SK-N-SH (cell line): ENCODE results near the gene E2F3. TPM values are rescaled to one million over a fixed set of nuclear protein-coding genes. Genes with fewer than 3 reads are reported as not detected.

Experiments
- CTCF ChIA-PET: fragments of 300-600, 350-600 bp; formaldehyde crosslinking; extraction: SDS; loops from one replicate; lab custom pipeline; 2021; lab: Yijun Ruan, JAX
- POLR2A ChIA-PET: fragments of 350-600 bp; sonication (Branson Sonifier 250); formaldehyde crosslinking; extraction: SDS; loops from one replicate; lab custom pipeline; 2020; ENCODE audit warnings: antibody characterized with exemption, inconsistent platforms; lab: Yijun Ruan, JAX
- DNase-seq: peaks from one replicate; pipeline ENCODE4 v3.0.0; 2012
- H2AFZ ChIP-seq: fragments of 200-600 bp; sonication (generic); 2 replicates; pipeline ENCODE4 v1.8.1; 2016; ENCODE audit warnings: antibody characterized with exemption, mild to moderate bottlenecking, low read depth
- H3F3A ChIP-seq: fragments of 200-600 bp; sonication (generic); replicated peaks from 2 replicates; pipeline ENCODE3; 2016; ENCODE audit warnings: antibody characterized with exemption, mild to moderate bottlenecking; ENCODE audit not compliant: insufficient read depth
- H3K27ac ChIP-seq, 2 experiments: fragments of 200-500 bp in 1 of 2; fragments of 200-600 bp in 1 of 2; sonication (Bioruptor generic) in 1 of 2; sonication (generic), shearing (Covaris generic) in 1 of 2; 2 replicates each; pipeline versions ENCODE4 v1.5.1 to v1.6.1; 2014 to 2016; ENCODE audit warnings: low read depth in 2 of 2, inconsistent platforms in 1 of 2, low read length in 1 of 2, mild to moderate bottlenecking in 1 of 2, mixed read lengths in 1 of 2
- H3K27me3 ChIP-seq: fragments of 200-600 bp; sonication (generic), shearing (Covaris generic); 2 replicates; pipeline ENCODE4 v1.6.1; 2016; ENCODE audit warnings: mixed run types; ENCODE audit not compliant: insufficient read depth
- H3K36me3 ChIP-seq, 2 experiments: fragments of 200-500 bp in 1 of 2; fragments of 200-600 bp in 1 of 2; sonication (Bioruptor generic) in 1 of 2; sonication (generic) in 1 of 2; replicated peaks in 1 of 2; 2 replicates each; pipeline versions ENCODE3 to v1.5.1; 2014 to 2016; ENCODE audit warnings: low read length in 1 of 2, mild to moderate bottlenecking in 1 of 2; ENCODE audit not compliant: insufficient read depth in 2 of 2, control insufficient read depth in 1 of 2
- H3K4me1 ChIP-seq, 2 experiments: fragments of 200-500 bp in 1 of 2; fragments of 200-600 bp in 1 of 2; sonication (Bioruptor generic) in 1 of 2; sonication (generic), shearing (Covaris generic) in 1 of 2; 2 replicates each; pipeline versions ENCODE4 v1.5.1 to v1.6.1; 2014 to 2016; ENCODE audit warnings: low read depth in 1 of 2, low read length in 1 of 2, mixed run types in 1 of 2; ENCODE audit not compliant: insufficient read depth in 2 of 2, control insufficient read depth in 1 of 2
- H3K4me2 ChIP-seq: fragments of 200-600 bp; sonication (generic), shearing (Covaris generic); 2 replicates; pipeline ENCODE4 v1.6.1; 2017; ENCODE audit warnings: mixed run types
- H3K4me3 ChIP-seq, 2 experiments: fragments of 200-500 bp in 1 of 2; fragments of 200-600 bp in 1 of 2; sonication (Bioruptor generic) in 1 of 2; sonication (generic), shearing (Covaris generic) in 1 of 2; 2 replicates each; pipeline versions ENCODE4 v1.5.1 to v1.8.1; 2014 to 2016; ENCODE audit warnings: low read depth in 2 of 2, inconsistent platforms in 1 of 2, low read length in 1 of 2, mild to moderate bottlenecking in 1 of 2, mixed read lengths in 1 of 2, moderate library complexity in 1 of 2
- H3K79me2 ChIP-seq: fragments of 200-600 bp; sonication (generic); 2 replicates; pipeline ENCODE4 v1.8.1; 2017; ENCODE audit warnings: mild to moderate bottlenecking; ENCODE audit not compliant: insufficient read depth
- H3K9ac ChIP-seq: fragments of 200-600 bp; sonication (generic); 2 replicates; pipeline ENCODE4 v1.6.1; 2017; ENCODE audit warnings: mixed run types
- H3K9me2 ChIP-seq: fragments of 200-600 bp; sonication (generic); 2 replicates; pipeline ENCODE4 v1.6.1; 2017; ENCODE audit warnings: mixed run types
- H3K9me3 ChIP-seq: fragments of 200-600 bp; sonication (generic); 2 replicates; pipeline ENCODE4 v1.6.1; 2017; ENCODE audit warnings: mixed run types, mild to moderate bottlenecking, moderate library complexity
- H4K20me1 ChIP-seq: fragments of 200-600 bp; sonication (generic); 2 replicates; pipeline ENCODE4 v1.6.1; 2017; ENCODE audit warnings: mild to moderate bottlenecking, mixed run types; ENCODE audit not compliant: insufficient read depth
- CHD2 ChIP-seq: fragments of 150-350 bp; IDR thresholded peaks from 2 replicates; pipeline ENCODE4 v1.6.1; 2018; ENCODE audit warnings: low read length; ENCODE audit not compliant: partially characterized antibody
- EP300 ChIP-seq, 2 experiments: IDR thresholded peaks; 2 replicates each; pipeline versions ENCODE4 v1.4.0 to v1.6.1; 2012; ENCODE audit warnings: borderline replicate concordance in 1 of 2, low read depth in 1 of 2, low read length in 1 of 2
- FOSL2 ChIP-seq: IDR thresholded peaks from 2 replicates; pipeline ENCODE4 v1.4.0; 2012; ENCODE audit warnings: low read depth, mild to moderate bottlenecking, moderate library complexity, borderline replicate concordance
- FOXJ3 ChIP-seq: sonication (generic); formaldehyde crosslinking; IDR thresholded peaks from 2 replicates; pipeline ENCODE4 v1.5.1; 2020; ENCODE audit warnings: mild to moderate bottlenecking, missing genetic modification reagents
- GABPA ChIP-seq: IDR thresholded peaks from 2 replicates; pipeline ENCODE4 v1.4.0; 2012; ENCODE audit warnings: low read depth, mild to moderate bottlenecking
- JUND ChIP-seq: IDR thresholded peaks from 2 replicates; pipeline ENCODE4 v1.4.0; 2012
- MXI1 ChIP-seq: IDR thresholded peaks from 2 replicates; pipeline ENCODE4 v1.6.1; 2012; ENCODE audit warnings: mild to moderate bottlenecking, low read depth, low read length, improper control_type of control experiment
- RCOR1 ChIP-seq: fragments of 150-350 bp; IDR thresholded peaks from 2 replicates; pipeline ENCODE4 v1.6.1; 2017; ENCODE audit warnings: antibody characterized with exemption, low read length
- REST ChIP-seq: IDR thresholded peaks from 2 replicates; pipeline ENCODE4 v1.6.1; 2012; ENCODE audit warnings: mild to moderate bottlenecking, low read depth, low read length, moderate library complexity
- TAF1 ChIP-seq: IDR thresholded peaks from 2 replicates; pipeline ENCODE4 v1.6.1; 2012; ENCODE audit warnings: low read depth, mild to moderate bottlenecking, low read length, moderate library complexity, borderline replicate concordance
- TEAD4 ChIP-seq: IDR thresholded peaks from 2 replicates; pipeline ENCODE4 v1.4.0; 2012; ENCODE audit warnings: mild to moderate bottlenecking, borderline replicate concordance; ENCODE audit not compliant: insufficient read depth
- YY1 ChIP-seq: IDR thresholded peaks from 2 replicates; pipeline ENCODE4 v1.4.0; 2012; ENCODE audit warnings: low read depth, mild to moderate bottlenecking
- WGBS: methylation state at CpG from one replicate; pipeline ENCODE4 v1.1.6; 2017; ENCODE audit warnings: low lambda C conversion rate; 5-methylcytosine and 5-hydroxymethylcytosine counted together
- polyA plus RNA-seq, 3 experiments: library from polyadenylated mRNA; depleted of rRNA; stranded (reverse); fragments of >200 nt; gene quantifications; 2 replicates each; pipeline ENCODE4 v1.2.3, GENCODE V29; 2012
- TF ChIP-seq, protein P1 (sequence below): IDR thresholded peaks from 2 replicates; pipeline ENCODE4; 2012
- TF ChIP-seq, protein P2 (sequence below): fragments of 150-350 bp; IDR thresholded peaks from 2 replicates; pipeline ENCODE4 v1.6.1; 2017; ENCODE audit warnings: antibody characterized with exemption, low read length, low read depth, borderline replicate concordance

E2F3 gene
- polyA plus RNA-seq, 1 of the 3 experiments (the other 2 are of a cell fraction), result 12.7 TPM

GRCh38 chr6:20498041-20498385 lies 96.3 kb downstream of the E2F3 start (continued):
- no peak for TF ChIP-seq REST
- TF ChIP-seq RCOR1, result no peak
- no peak for TF ChIP-seq EP300 (IDR thresholded peaks at IDR 0.05; ENCODE audit: borderline replicate concordance in 1 of 2, low read depth in 1 of 2, low read length in 1 of 2)
- TF ChIP-seq FOSL2, result no peak
- TF ChIP-seq, all 33 proteins: peak for 0

- no peaks in the 10 kb centered on the region for H3K79me2 ChIP-seq
- no peak overlapping the region for H3K4me2 ChIP-seq
- no peak overlapping the region for H2AFZ ChIP-seq
- 68% methylated on average over 2 of the region's 2 CpGs for WGBS
- H3F3A ChIP-seq, result no peaks in the 10 kb centered on the region
- no peak for DNase-seq
- no peaks in the 10 kb centered on the region for H4K20me1 ChIP-seq
- POLR2A ChIA-PET, result no interaction called here
- no peaks in the 10 kb centered on the region for H3K36me3 ChIP-seq
- no peak overlapping the region for H3K27ac ChIP-seq
- no peak overlapping the region for H3K4me3 ChIP-seq
- H3K4me1 ChIP-seq, result no peaks in the 10 kb centered on the region
- CTCF ChIA-PET, result interaction anchor here (1.5 to 2.1 kb wide), 2 partner anchors 9 to 19 kb away, joined by 3 to 8 read pairs; no protein-coding TSS in a partner anchor
- H3K27me3 ChIP-seq, result no peaks in the 10 kb centered on the region
- TF ChIP-seq CHD2, result no peak
- no peak for TF ChIP-seq RCOR1
- TF ChIP-seq GABPA, result no peak
- TF ChIP-seq YY1, result no peak
- TF ChIP-seq, protein P1, sequence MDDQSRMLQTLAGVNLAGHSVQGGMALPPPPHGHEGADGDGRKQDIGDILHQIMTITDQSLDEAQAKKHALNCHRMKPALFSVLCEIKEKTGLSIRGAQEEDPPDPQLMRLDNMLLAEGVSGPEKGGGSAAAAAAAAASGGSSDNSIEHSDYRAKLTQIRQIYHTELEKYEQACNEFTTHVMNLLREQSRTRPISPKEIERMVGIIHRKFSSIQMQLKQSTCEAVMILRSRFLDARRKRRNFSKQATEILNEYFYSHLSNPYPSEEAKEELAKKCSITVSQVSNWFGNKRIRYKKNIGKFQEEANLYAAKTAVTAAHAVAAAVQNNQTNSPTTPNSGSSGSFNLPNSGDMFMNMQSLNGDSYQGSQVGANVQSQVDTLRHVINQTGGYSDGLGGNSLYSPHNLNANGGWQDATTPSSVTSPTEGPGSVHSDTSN, result no peak
- TF ChIP-seq, protein P2, sequence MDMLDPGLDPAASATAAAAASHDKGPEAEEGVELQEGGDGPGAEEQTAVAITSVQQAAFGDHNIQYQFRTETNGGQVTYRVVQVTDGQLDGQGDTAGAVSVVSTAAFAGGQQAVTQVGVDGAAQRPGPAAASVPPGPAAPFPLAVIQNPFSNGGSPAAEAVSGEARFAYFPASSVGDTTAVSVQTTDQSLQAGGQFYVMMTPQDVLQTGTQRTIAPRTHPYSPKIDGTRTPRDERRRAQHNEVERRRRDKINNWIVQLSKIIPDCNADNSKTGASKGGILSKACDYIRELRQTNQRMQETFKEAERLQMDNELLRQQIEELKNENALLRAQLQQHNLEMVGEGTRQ, result no peak
- no peak for TF ChIP-seq MXI1
- TF ChIP-seq FOXJ3 (CRISPR knock-in tag), result no peak
- TF ChIP-seq TAF1, result no peak
- TF ChIP-seq REST, result no peak
- no peak for TF ChIP-seq JUND
- TF ChIP-seq TEAD4, result no peak
- no peak for TF ChIP-seq EP300 (IDR thresholded peaks at IDR 0.05; ENCODE audit: borderline replicate concordance in 1 of 2, low read depth in 1 of 2, low read length in 1 of 2)
- no peak overlapping the region for H3K9ac ChIP-seq
- no peaks in the 10 kb centered on the region for H3K9me2 ChIP-seq
- H3K9me3 ChIP-seq, result no peaks in the 10 kb centered on the region
These were observed 107.5 kb downstream of the E2F3 start for GRCh38 chr6:20509212-20509611.
